ENCODE measurements around the gene MAB21L4. TPM values are rescaled to one million over a fixed set of nuclear protein-coding genes. Genes with fewer than 3 reads are reported as not detected.

MAB21L4 gene
- total and polyA plus RNA-seq, 2 donors (not counting 3 experiments of a cell fraction or from before 2014, with no cell fraction given): not detected

DNA sequence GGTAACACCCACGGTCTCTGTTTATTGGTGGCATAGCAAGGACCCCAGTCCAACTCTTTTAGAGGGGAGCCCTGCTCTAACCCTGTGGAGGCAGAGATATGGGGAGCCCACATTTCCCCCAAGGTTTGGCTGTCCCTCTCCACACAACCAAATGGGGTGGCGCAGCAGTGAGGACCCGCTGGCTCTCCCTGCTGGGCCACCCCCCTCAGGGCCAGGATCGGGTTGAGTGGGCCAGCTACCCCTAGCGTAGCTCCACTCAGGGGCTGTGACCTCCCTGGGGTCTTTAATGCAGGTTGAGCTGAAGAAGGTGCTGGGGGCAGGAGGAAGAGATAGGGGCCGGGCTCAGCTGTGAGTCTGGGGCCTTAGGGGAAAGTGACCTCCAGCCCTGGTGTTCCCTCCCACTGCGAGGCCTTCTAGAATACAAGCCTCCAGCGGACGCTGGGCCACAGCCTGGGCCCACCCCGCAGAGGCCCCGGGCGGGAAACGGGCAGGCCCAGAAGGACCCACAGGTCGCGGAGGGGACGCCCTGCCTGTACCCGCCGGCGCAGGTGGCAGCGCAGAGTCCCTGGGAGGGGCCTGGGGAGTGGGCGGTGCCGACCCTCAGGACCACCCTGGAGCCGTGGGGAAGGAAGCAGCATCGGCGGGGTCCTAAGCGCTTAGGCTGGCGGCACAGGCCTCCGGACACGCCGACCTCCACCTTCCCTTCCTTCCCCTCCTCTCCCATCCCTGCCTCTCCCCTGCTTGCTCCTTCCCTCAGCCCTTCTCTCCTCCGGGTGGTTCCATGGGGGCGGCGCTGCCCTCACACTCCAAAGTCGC, 19.8 kb upstream of the MAB21L4 start:
- dilution Hi-C loops (cut with MboI; ENCODE audit: extremely low pct_ligation_motif_present, low sequenced_read_pairs) (no loop called here), intact Hi-C loops (cut with micrococcal nuclease) (loop anchor here (2.0 to 10.0 kb wide), 2 partner anchors 159 to 309 kb away; no protein-coding TSS in a partner anchor)
- Histone ChIP-seq H3K27ac (ENCODE audit: insufficient read depth, low read depth, low read length) (no peak overlapping the region), H3K4me1 (ENCODE audit: control insufficient read depth, extremely low read depth, insufficient read depth, low read length) (peaks cover 15% of the 10 kb centered on the region), H2AFZ (ENCODE audit: low read depth, low read length) (no peak overlapping the region), H3K27me3 (ENCODE audit: control insufficient read depth in 2 of 2, insufficient read depth in 2 of 2, low read length in 2 of 2) (no peaks in the 10 kb centered on the region), H3K9ac (replicated peaks; ENCODE audit: extremely low read depth, insufficient read depth, low read length) (no peak overlapping the region), H3K9me3 (replicated peaks; ENCODE audit: control insufficient read depth, insufficient read depth, low read length) (no peaks in the 10 kb centered on the region), H3K36me3 (ENCODE audit: control insufficient read depth in 2 of 2, extremely low read depth in 1 of 2, insufficient read depth in 2 of 2, low read length in 2 of 2) (no peaks in the 10 kb centered on the region), H3K4me3 (replicated peaks in 1 of 3; ENCODE audit: insufficient read depth in 1 of 3, low read depth in 1 of 3, low read length in 3 of 3) (no peak overlapping the region), H3K9me1 (replicated peaks; ENCODE audit: control insufficient read depth, extremely low read depth, insufficient read depth, low read length) (no peaks in the 10 kb centered on the region), H4K20me1 (replicated peaks; ENCODE audit: control insufficient read depth, extremely low read depth, insufficient read depth, low read length) (no peaks in the 10 kb centered on the region), H3K4me2 (ENCODE audit: insufficient read depth, low read length) (no peak overlapping the region), H3K79me2 (ENCODE audit: control insufficient read depth, insufficient read depth, low read length) (no peaks in the 10 kb centered on the region)
- BruUV-seq (replicated peaks): no TSS peak
- ChIA-PET CTCF (interaction anchor here (0.6 to 3.8 kb wide), 7 partner anchors 11 to 162 kb away, joined by 3 to 32 read pairs (median 6); no protein-coding TSS in a partner anchor), POLR2A (no interaction called here)
- FAIRE-seq (no peak), DNase-seq (ENCODE audit: low read depth, low spot score) (no peak)
- TF ChIP-seq, protein P1, sequence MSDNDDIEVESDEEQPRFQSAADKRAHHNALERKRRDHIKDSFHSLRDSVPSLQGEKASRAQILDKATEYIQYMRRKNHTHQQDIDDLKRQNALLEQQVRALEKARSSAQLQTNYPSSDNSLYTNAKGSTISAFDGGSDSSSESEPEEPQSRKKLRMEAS (IDR thresholded peaks at IDR 0.05; ENCODE audit: insufficient read depth, insufficient read length): no peak
- TF ChIP-seq JUN (IDR thresholded peaks at IDR 0.05; ENCODE audit: borderline replicate concordance, insufficient read depth, insufficient read length, low read depth): no peak
- TF ChIP-seq FOS (IDR thresholded peaks at IDR 0.05; ENCODE audit: borderline replicate concordance, insufficient read depth, low read length): no peak
- no peak for TF ChIP-seq POLR2AphosphoS5 (IDR thresholded peaks at IDR 0.05; ENCODE audit: insufficient read depth, low read depth, low read length)
- TF ChIP-seq GATA2 (IDR thresholded peaks at IDR 0.05; ENCODE audit: insufficient read depth, insufficient read length, low read depth, low read length): no peak
- TF ChIP-seq, protein P2, sequence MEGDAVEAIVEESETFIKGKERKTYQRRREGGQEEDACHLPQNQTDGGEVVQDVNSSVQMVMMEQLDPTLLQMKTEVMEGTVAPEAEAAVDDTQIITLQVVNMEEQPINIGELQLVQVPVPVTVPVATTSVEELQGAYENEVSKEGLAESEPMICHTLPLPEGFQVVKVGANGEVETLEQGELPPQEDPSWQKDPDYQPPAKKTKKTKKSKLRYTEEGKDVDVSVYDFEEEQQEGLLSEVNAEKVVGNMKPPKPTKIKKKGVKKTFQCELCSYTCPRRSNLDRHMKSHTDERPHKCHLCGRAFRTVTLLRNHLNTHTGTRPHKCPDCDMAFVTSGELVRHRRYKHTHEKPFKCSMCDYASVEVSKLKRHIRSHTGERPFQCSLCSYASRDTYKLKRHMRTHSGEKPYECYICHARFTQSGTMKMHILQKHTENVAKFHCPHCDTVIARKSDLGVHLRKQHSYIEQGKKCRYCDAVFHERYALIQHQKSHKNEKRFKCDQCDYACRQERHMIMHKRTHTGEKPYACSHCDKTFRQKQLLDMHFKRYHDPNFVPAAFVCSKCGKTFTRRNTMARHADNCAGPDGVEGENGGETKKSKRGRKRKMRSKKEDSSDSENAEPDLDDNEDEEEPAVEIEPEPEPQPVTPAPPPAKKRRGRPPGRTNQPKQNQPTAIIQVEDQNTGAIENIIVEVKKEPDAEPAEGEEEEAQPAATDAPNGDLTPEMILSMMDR (IDR thresholded peaks at IDR 0.05; ENCODE audit: extremely low read depth in 1 of 2, insufficient read depth in 1 of 2, low read depth in 1 of 2, low read length in 2 of 2): no peak
- peak; percentile 33 for TF ChIP-seq EZH2 (IDR thresholded peaks at IDR 0.05; ENCODE audit: borderline replicate concordance, low read depth, low read length, severe bottlenecking)

All from endothelial cell of umbilical vein (primary cell).